HG02678 (cell line): ENCODE measurements around the gene DLG1.
"Not testable (repeated sequence)": the region's sequence is repeated elsewhere in the genome, so short reads cannot be mapped to it uniquely, and the experiment has no call there.

Experiments used
- ATAC-seq: cut with Tn5 transposase; IDR thresholded peaks from one replicate; pipeline ENCODE4 v1.9.1; 2021; ENCODE audit warnings: mild to moderate bottlenecking, moderate library complexity; ENCODE audit not compliant: unreplicated experiment

DLG1 gene

GRCh38 chr3:197292083-197292646, 6.2 kb downstream of the DLG1 start:
- ATAC-seq, result no peak

- no peak for ATAC-seq
Measured at GRCh38 chr3:197289726-197290125, 8.7 kb downstream of the DLG1 start.

GRCh38 chr3:197286678-197287077, 11.7 kb downstream of the DLG1 start:
- ATAC-seq, result no peak

GRCh38 chr3:197285557-197285956, 12.9 kb downstream of the DLG1 start:
- ATAC-seq, result no peak

DNA sequence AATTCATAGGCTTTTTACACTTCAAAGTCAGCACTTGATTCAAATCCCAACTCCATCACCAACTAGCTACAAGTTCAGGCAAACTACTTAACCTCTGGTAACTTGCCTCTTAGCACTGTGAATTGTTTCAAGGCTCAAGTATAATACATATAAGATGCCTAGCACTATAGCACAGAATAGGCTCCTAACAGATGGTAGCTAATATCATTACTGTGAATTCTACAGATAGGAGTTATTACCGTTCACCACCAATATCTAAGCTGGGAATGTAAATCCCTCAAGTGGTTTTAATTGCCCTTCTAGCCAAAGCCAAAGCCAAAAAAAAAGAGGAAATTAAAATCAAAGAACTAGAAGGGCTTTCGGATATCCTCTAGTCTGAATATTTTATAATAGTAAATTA, 15.4 kb downstream of the DLG1 start:
- ATAC-seq, result no peak

- no peak for ATAC-seq
Measured at GRCh38 chr3:197281849-197282248, 16.6 kb downstream of the DLG1 start.

GRCh38 chr3:197280156-197280555, 18.3 kb downstream of the DLG1 start:
- ATAC-seq, result no peak

- no peak for ATAC-seq
Measured at GRCh38 chr3:197278933-197279332, 19.5 kb downstream of the DLG1 start.

DNA sequence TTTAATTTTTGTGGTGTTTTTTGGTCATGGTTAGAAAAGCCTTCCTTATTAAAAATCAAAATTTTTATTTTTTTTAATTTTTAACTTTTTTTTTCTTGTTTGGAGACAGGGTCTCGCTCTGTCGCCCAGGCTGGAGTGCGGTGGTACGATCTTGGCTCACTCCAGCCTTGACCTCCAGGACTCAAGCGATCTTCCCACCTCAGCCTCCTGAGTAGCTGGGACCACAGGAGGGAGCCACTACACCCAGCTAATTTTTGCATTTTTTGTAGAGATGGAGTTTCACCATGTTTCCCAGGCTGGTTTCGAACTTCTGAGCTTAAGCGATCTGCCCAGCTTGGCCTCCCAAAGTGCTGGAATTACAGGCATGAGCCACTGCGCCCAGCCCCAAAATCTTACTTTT, 21.6 kb downstream of the DLG1 start:
- not testable (repeated sequence) for ATAC-seq

- ATAC-seq, result no peak
Measured at GRCh38 chr3:197270558-197271317, 27.7 kb downstream of the DLG1 start.

GRCh38 chr3:197269024-197269423, 29.4 kb downstream of the DLG1 start:
- ATAC-seq, result no peak

- no peak for ATAC-seq
Measured at GRCh38 chr3:197268294-197268693, 30.1 kb downstream of the DLG1 start.

DNA sequence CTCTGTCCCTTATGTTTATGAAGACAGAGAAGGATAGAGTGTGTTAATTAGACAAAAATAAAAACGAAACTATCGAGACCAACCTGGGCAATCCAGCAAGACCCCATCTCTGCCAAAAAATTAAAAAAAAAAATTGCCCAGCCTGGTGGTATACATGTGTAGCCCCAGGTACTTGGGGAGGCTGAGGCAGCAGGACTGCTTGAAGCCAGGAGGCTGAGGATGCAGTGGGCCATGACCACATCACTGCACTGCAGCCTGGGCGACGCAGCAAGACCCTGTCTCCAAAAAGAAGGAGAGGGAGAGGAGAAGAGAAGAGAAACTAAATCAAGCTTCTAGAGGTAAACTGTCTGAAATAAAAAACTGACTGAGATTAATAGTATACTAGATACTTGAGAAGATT, 32.1 kb downstream of the DLG1 start:
- no peak for ATAC-seq

GRCh38 chr3:197262709-197263108, 35.7 kb downstream of the DLG1 start:
- ATAC-seq, result no peak

DNA sequence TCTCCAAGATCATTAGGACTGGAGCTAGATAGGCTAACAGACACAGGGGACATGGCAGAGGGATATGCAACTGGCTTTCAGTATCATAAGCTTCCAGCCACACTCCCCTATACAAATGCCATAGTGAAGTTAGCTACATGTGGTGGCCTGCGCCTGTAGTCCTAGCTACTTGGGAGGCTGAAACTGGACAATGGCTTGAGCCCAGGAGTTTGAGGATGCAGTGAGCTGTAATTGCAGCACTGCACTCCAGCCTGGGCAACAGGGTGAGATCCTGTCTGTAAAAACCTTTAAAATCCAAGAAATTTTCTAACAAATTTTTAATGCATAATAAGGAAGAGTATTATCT, 37.3 kb downstream of the DLG1 start:
- no peak for ATAC-seq

DNA sequence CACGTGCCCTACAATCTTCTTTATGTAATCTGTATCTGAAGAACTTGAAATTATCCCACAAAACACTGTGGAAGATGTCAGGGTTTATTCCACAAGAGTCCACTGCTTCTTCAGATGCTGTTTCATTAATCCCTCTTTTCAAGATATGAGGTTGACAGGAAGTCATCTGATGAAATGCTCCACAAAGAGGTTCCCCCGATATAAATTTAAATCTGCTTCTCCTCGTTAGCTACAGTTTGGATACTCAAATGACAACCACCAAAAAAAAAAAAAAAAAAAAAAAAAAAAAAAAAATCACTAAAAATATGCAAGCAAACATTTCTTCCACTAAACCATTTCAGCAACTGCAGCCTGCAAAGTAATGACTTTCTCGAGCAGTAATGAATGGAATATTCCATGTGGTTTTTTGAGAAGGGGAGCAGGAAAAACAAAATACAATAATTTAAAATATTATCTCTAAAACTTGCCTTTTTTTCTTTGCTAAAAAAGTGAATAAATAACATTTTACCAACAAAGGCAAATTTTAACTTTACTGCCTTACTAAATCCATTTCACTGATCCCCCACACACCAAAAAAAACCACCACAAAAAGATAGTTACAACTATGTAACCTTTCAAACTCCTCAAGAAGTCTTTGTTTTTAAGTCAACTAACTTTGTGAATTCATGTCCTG, 37.8 kb downstream of the DLG1 start:
- ATAC-seq, result no peak

DNA sequence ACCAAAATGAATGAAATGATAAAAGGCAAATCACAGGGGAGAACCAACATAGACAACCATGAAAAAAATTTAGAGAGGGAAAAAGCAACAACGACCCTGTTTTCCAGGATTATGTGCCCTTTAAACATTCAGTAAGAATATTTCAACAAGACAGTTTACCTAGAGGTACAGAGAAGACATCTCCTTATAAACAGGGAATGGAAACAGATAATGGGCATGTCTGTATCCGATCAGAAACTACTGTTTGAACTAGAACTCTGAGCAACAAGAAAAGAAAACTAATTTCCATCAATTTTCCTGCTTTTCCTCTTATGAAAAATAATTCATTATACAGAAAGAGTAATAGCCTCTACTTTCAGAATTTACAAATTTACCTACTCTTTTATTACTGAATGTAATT, 39.3 kb downstream of the DLG1 start:
- ATAC-seq, result no peak

DNA sequence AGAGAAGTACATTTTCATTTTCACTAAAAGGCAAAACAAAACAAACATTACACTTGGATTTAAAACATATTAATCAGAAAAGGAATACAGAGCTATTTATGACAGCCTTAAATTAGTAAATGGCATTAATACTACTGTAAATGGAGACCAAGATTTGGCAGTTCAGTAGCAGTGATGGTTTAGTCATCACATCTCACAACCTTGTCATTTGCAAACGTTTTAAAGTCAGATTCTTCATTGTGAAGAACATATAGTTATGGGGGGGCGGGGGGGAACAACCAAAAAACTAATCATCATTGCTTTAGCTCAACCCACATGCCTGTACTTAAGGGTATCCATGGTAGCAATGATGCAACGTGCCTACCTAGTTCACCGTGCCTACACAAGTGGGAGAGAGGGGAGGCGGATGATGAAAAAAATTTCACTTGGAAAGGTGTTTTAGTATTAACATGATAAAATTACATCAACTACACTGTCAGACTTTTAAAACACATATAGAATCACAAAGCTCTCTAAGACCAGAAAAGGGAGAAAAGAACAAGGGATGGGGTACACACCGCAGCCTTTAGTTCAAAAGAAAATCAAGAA, 40.1 kb downstream of the DLG1 start:
- ATAC-seq, result no peak

GRCh38 chr3:197257711-197258110, 40.7 kb downstream of the DLG1 start:
- no peak for ATAC-seq

DNA sequence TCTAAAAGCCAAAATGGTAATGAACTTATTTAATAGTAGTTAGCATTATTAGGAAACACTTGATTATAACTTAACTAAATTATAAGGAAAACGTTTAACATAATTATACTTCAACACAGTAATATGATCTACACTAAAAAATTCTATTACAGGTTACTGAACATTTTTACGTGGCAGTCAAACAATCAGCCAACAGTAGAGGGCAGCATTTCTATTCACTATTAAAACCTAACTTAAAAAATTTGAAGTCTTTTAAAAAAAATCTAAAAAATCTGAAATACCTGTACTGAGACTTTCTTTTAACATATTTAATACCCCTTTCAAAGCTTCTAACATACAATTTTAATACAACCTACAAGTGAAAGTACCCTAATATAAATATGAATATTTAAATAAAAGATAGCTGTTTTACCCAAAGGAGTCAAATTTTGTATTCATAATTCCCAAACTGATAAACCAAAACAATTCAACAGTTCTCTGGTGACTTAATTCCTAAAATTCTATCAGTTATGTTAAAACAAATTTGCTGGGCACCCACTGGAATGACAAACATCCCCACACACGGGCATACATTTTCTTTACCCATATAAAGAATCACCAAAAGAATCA, 41.5 kb downstream of the DLG1 start:
- no peak for ATAC-seq

GRCh38 chr3:197256104-197256503, 42.3 kb downstream of the DLG1 start:
- ATAC-seq, result no peak
